ENCODE measurements around the gene APOL1.
"Not testable (repeated sequence)": the region's sequence is repeated elsewhere in the genome, so short reads cannot be mapped to it uniquely, and the experiment has no call there.

APOL1 gene

GRCh38 chr22:36249160-36249559 is 3.8 kb upstream of the APOL1 start:
- Histone ChIP-seq H3K9me2 (ENCODE audit: low read depth, low read length) (no peaks in the 10 kb centered on the region), H3K4me1 (ENCODE audit: insufficient read depth, low read length, severe bottlenecking) (peaks cover 14% of the 10 kb centered on the region), H3K4me2 (ENCODE audit: low read length) (no peak overlapping the region), H3K27ac (ENCODE audit: low read depth, low read length, poor library complexity, severe bottlenecking) (no peak overlapping the region), H3K79me2 (ENCODE audit: insufficient read depth, low read length) (no peaks in the 10 kb centered on the region), H4K20me1 (ENCODE audit: insufficient read depth, low read length) (no peaks in the 10 kb centered on the region), H3K4me3 (ENCODE audit: low read depth, low read length, poor library complexity, severe bottlenecking) (no peak overlapping the region), H3F3A (ENCODE audit: insufficient read depth, low read length) (no peaks in the 10 kb centered on the region), H2AFZ (ENCODE audit: low read length) (no peak overlapping the region), H3K9ac (ENCODE audit: low read length) (no peak overlapping the region), H3K9me3 (ENCODE audit: low read length) (0 out of 2 replicates have a peak, but pooled peaks cover 4% of the 10 kb centered on the region), H3K36me3 (ENCODE audit: insufficient read depth, low read length) (no peaks in the 10 kb centered on the region), H3K27me3 (ENCODE audit: insufficient read depth, low read length) (no peaks in the 10 kb centered on the region)
- no peak for TF ChIP-seq CTCF (IDR thresholded peaks at IDR 0.05; ENCODE audit: low read length)
- no peak for TF ChIP-seq EZH2 (IDR thresholded peaks at IDR 0.05; ENCODE audit: borderline replicate concordance, low read length)

GRCh38 chr22:36250292-36250960 is 2.5 kb upstream of the APOL1 start:
- H3K36me3 ChIP-seq (ENCODE audit: insufficient read depth, low read length); H3K4me3 ChIP-seq (ENCODE audit: low read depth, low read length, poor library complexity, severe bottlenecking); H3K27ac ChIP-seq (ENCODE audit: low read depth, low read length, poor library complexity, severe bottlenecking); H3K9me3 ChIP-seq (ENCODE audit: low read length); H3K9ac ChIP-seq (ENCODE audit: low read length); H3K79me2 ChIP-seq (ENCODE audit: insufficient read depth, low read length); H4K20me1 ChIP-seq (ENCODE audit: insufficient read depth, low read length); H3F3A ChIP-seq (ENCODE audit: insufficient read depth, low read length); H3K4me2 ChIP-seq (ENCODE audit: low read length); H3K9me2 ChIP-seq (ENCODE audit: low read depth, low read length); H3K27me3 ChIP-seq (ENCODE audit: insufficient read depth, low read length): not testable (repeated sequence)
- Histone ChIP-seq H3K4me1 (ENCODE audit: insufficient read depth, low read length, severe bottlenecking) (peaks cover 14% of the 10 kb centered on the region), H2AFZ (ENCODE audit: low read length) (peak overlapping the region; percentile 30; the same call in 1 of the 2 replicates)

- H3K36me3 ChIP-seq (ENCODE audit: insufficient read depth, low read length); H2AFZ ChIP-seq (ENCODE audit: low read length); H3K9ac ChIP-seq (ENCODE audit: low read length): not testable (repeated sequence)
Observed at GRCh38 chr22:36251979-36252608, 839 bp upstream of the APOL1 start.

GRCh38 chr22:36253523-36254490 is 874 bp downstream of the APOL1 start:
- H3K27me3 ChIP-seq (ENCODE audit: insufficient read depth, low read length) = no peaks in the 10 kb centered on the region
- H4K20me1 ChIP-seq (ENCODE audit: insufficient read depth, low read length) = no peaks in the 10 kb centered on the region
- H3F3A ChIP-seq (ENCODE audit: insufficient read depth, low read length) = no peaks in the 10 kb centered on the region
- no peaks in the 10 kb centered on the region for H3K36me3 ChIP-seq (ENCODE audit: insufficient read depth, low read length)
- 0 out of 2 replicates have a peak, but pooled peaks cover 4% of the 10 kb centered on the region for H3K9me3 ChIP-seq (ENCODE audit: low read length)
- no peak overlapping the region for H3K27ac ChIP-seq (ENCODE audit: low read depth, low read length, poor library complexity, severe bottlenecking)
- H3K9ac ChIP-seq (ENCODE audit: low read length) = peak overlapping the region; percentile 48
- peaks cover 37% of the 10 kb centered on the region for H3K4me1 ChIP-seq (ENCODE audit: insufficient read depth, low read length, severe bottlenecking)
- H3K4me3 ChIP-seq (ENCODE audit: low read depth, low read length, poor library complexity, severe bottlenecking) = peak overlapping the region; percentile 50
- no peak for TF ChIP-seq CTCF (IDR thresholded peaks at IDR 0.05; ENCODE audit: low read length)
- TF ChIP-seq EZH2 (IDR thresholded peaks at IDR 0.05; ENCODE audit: borderline replicate concordance, low read length) = no peak
- no peaks in the 10 kb centered on the region for H3K9me2 ChIP-seq (ENCODE audit: low read depth, low read length)
- H3K4me2 ChIP-seq (ENCODE audit: low read length) = peak overlapping the region; percentile 69
- H3K79me2 ChIP-seq (ENCODE audit: insufficient read depth, low read length) = no peaks in the 10 kb centered on the region
- H2AFZ ChIP-seq (ENCODE audit: low read length) = no peak overlapping the region

More at GRCh38 chr22:36251979-36252608, 839 bp upstream of the APOL1 start:
- H3K27me3 ChIP-seq (ENCODE audit: insufficient read depth, low read length); H3K4me3 ChIP-seq (ENCODE audit: low read depth, low read length, poor library complexity, severe bottlenecking); H3K27ac ChIP-seq (ENCODE audit: low read depth, low read length, poor library complexity, severe bottlenecking); H3K4me2 ChIP-seq (ENCODE audit: low read length); H4K20me1 ChIP-seq (ENCODE audit: insufficient read depth, low read length); H3K9me3 ChIP-seq (ENCODE audit: low read length); H3F3A ChIP-seq (ENCODE audit: insufficient read depth, low read length); H3K79me2 ChIP-seq (ENCODE audit: insufficient read depth, low read length); H3K9me2 ChIP-seq (ENCODE audit: low read depth, low read length): not testable (repeated sequence)
- H3K4me1 ChIP-seq (ENCODE audit: insufficient read depth, low read length, severe bottlenecking) = peaks cover 20% of the 10 kb centered on the region

GRCh38 chr22:36255572-36255971 is 2.6 kb downstream of the APOL1 start:
- not testable (repeated sequence) for H3F3A ChIP-seq (ENCODE audit: insufficient read depth, low read length); H3K9me3 ChIP-seq (ENCODE audit: low read length); H4K20me1 ChIP-seq (ENCODE audit: insufficient read depth, low read length); H3K27ac ChIP-seq (ENCODE audit: low read depth, low read length, poor library complexity, severe bottlenecking); H3K9ac ChIP-seq (ENCODE audit: low read length); H3K79me2 ChIP-seq (ENCODE audit: insufficient read depth, low read length); H3K27me3 ChIP-seq (ENCODE audit: insufficient read depth, low read length); H3K4me2 ChIP-seq (ENCODE audit: low read length); H3K9me2 ChIP-seq (ENCODE audit: low read depth, low read length); H3K4me3 ChIP-seq (ENCODE audit: low read depth, low read length, poor library complexity, severe bottlenecking); H3K36me3 ChIP-seq (ENCODE audit: insufficient read depth, low read length); H2AFZ ChIP-seq (ENCODE audit: low read length)
- H3K4me1 ChIP-seq (ENCODE audit: insufficient read depth, low read length, severe bottlenecking) = peaks cover 55% of the 10 kb centered on the region
